ENCODE results near the gene PPIF.

- no peak for TF ChIP-seq CTCF (IDR thresholded peaks at IDR 0.05; ENCODE audit: low read depth, low read length)
- no peak for TF ChIP-seq EZH2phosphoT487 (IDR thresholded peaks at IDR 0.05; ENCODE audit: low read depth)
Observed at GRCh38 chr10:79352035-79352877, 5.0 kb downstream of the PPIF start.

Data from OCI-LY3 (cell line).